ENCODE data around the gene LRP1B. TPM values are rescaled to one million over a fixed set of nuclear protein-coding genes. Genes with fewer than 3 reads are reported as not detected.

LRP1B gene
- total and polyA plus RNA-seq, 4 donors, result 0.01 to 0.84 (median 0.17) TPM

GRCh38 chr2:141925511-141925910 is 205.3 kb downstream of the LRP1B start:
- H3K9me3 ChIP-seq (ENCODE audit: control insufficient read depth in 4 of 4, low read length in 3 of 4), result no peaks in the 10 kb centered on the region
- no peak for TF ChIP-seq YY1 (IDR thresholded peaks at IDR 0.05)
- TF ChIP-seq RXRA (IDR thresholded peaks at IDR 0.05), result no peak
- TF ChIP-seq FOXA1 (IDR thresholded peaks at IDR 0.05), result no peak
- TF ChIP-seq CTCF (IDR thresholded peaks at IDR 0.05; ENCODE audit: low read depth, low read length, missing input control), result no peak
- no peak for TF ChIP-seq TAF1 (conservative IDR thresholded peaks at IDR 0.05)
- no peak for TF ChIP-seq HNF4A (conservative IDR thresholded peaks at IDR 0.05)
- no peak for TF ChIP-seq RAD21 (IDR thresholded peaks at IDR 0.05)
- TF ChIP-seq EGR1 (IDR thresholded peaks at IDR 0.05; ENCODE audit: low read depth in 2 of 2), result no peak
- TF ChIP-seq GABPA (IDR thresholded peaks at IDR 0.05 in 1 of 2, conservative IDR thresholded peaks at IDR 0.05 in 1 of 2), result no peak
- TF ChIP-seq REST (IDR thresholded peaks at IDR 0.05), result no peak
- TF ChIP-seq ZBTB33 (IDR thresholded peaks at IDR 0.05), result no peak
- no peak for TF ChIP-seq JUND (IDR thresholded peaks at IDR 0.05)
- TF ChIP-seq ATF3 (IDR thresholded peaks at IDR 0.05), result no peak
- no peak for TF ChIP-seq HNF4G (IDR thresholded peaks at IDR 0.05)
- DNase-seq (ENCODE audit: low spot score), result no peak
- no peaks in the 10 kb centered on the region for H3K27me3 ChIP-seq (ENCODE audit: control insufficient read depth in 4 of 4, insufficient read depth in 4 of 4, low read length in 3 of 4)
- H3K9ac ChIP-seq (ENCODE audit: low read depth in 1 of 2, low read length in 2 of 2), result no peak overlapping the region
- no peak overlapping the region for H3K27ac ChIP-seq (ENCODE audit: low read depth in 1 of 2, low read length in 2 of 2)
- no peak overlapping the region for H3K4me3 ChIP-seq (ENCODE audit: low read depth in 1 of 3, low read length in 3 of 3)
- no peaks in the 10 kb centered on the region for H3K36me3 ChIP-seq (ENCODE audit: control insufficient read depth in 4 of 4, insufficient read depth in 3 of 4, low read depth in 1 of 4, low read length in 3 of 4)
- WGBS, result 65% methylated on average over 1 of the region's 1 CpG
- no peaks in the 10 kb centered on the region for H3K4me1 ChIP-seq (ENCODE audit: control insufficient read depth in 4 of 4, insufficient read depth in 4 of 4, low read length in 3 of 4)

- Histone ChIP-seq H3K27me3 (ENCODE audit: control insufficient read depth in 4 of 4, insufficient read depth in 4 of 4, low read length in 3 of 4) (no peaks in the 10 kb centered on the region), H3K27ac (ENCODE audit: low read depth in 1 of 2, low read length in 2 of 2) (no peak overlapping the region), H3K4me3 (ENCODE audit: low read depth in 1 of 3, low read length in 3 of 3) (no peak overlapping the region), H3K4me1 (ENCODE audit: control insufficient read depth in 4 of 4, insufficient read depth in 4 of 4, low read length in 3 of 4) (no peaks in the 10 kb centered on the region), H3K9me3 (ENCODE audit: control insufficient read depth in 4 of 4, low read length in 3 of 4) (no peaks in the 10 kb centered on the region), H3K36me3 (ENCODE audit: control insufficient read depth in 4 of 4, insufficient read depth in 3 of 4, low read depth in 1 of 4, low read length in 3 of 4) (no peaks in the 10 kb centered on the region), H3K9ac (ENCODE audit: low read depth in 1 of 2, low read length in 2 of 2) (no peak overlapping the region)
- DNase-seq (ENCODE audit: low spot score), result no peak
- WGBS, result 70% methylated on average over 1 of the region's 1 CpG
- TF ChIP-seq NR2F2 (IDR thresholded peaks at IDR 0.05), result no peak
- no peak for TF ChIP-seq HNF4G (IDR thresholded peaks at IDR 0.05)
- no peak for TF ChIP-seq EGR1 (IDR thresholded peaks at IDR 0.05; ENCODE audit: low read depth in 2 of 2)
- TF ChIP-seq HNF4A (conservative IDR thresholded peaks at IDR 0.05), result no peak
- TF ChIP-seq FOXA1 (IDR thresholded peaks at IDR 0.05), result no peak
- TF ChIP-seq CTCF (IDR thresholded peaks at IDR 0.05; ENCODE audit: low read depth, low read length, missing input control), result no peak
- TF ChIP-seq SP1 (IDR thresholded peaks at IDR 0.05), result no peak
- no peak for TF ChIP-seq FOXA2 (IDR thresholded peaks at IDR 0.05)
- no peak for TF ChIP-seq MAX (IDR thresholded peaks at IDR 0.05)
Measured at GRCh38 chr2:141923657-141924056, 207.2 kb downstream of the LRP1B start.
